Endodermal cell (in vitro differentiated cells): ENCODE measurements around the gene MAP3K5. TPM values are rescaled to one million over a fixed set of nuclear protein-coding genes. Genes with fewer than 3 reads are reported as not detected.

Experiments
- DNase-seq: peaks from one replicate; pipeline ENCODE4 v3.0.0-alpha.2; 2017
- H3K27ac ChIP-seq: 2 replicates; pipeline ENCODE4 v1.5.1; 2013; ENCODE audit warnings: mild to moderate bottlenecking, low read depth, low read length, moderate library complexity
- H3K27me3 ChIP-seq: 2 replicates; pipeline ENCODE4 v1.6.1; 2013; ENCODE audit warnings: mild to moderate bottlenecking, low read length, moderate library complexity; ENCODE audit not compliant: insufficient read depth, control insufficient read depth, poor library complexity, severe bottlenecking
- H3K36me3 ChIP-seq: 2 replicates; pipeline ENCODE4 v1.7.0; 2013; ENCODE audit warnings: mild to moderate bottlenecking, low read length, moderate library complexity; ENCODE audit not compliant: control insufficient read depth, insufficient read depth
- H3K4me1 ChIP-seq: one replicate; pipeline ENCODE4 v1.7.0; 2013; ENCODE audit warnings: low read length; ENCODE audit not compliant: control insufficient read depth, insufficient read depth
- H3K4me3 ChIP-seq: 2 replicates; pipeline ENCODE4 v1.5.1; 2013; ENCODE audit warnings: mild to moderate bottlenecking, low read length, moderate library complexity
- H3K9ac ChIP-seq: 2 replicates; pipeline ENCODE4 v1.6.1; 2013; ENCODE audit warnings: mild to moderate bottlenecking, low read length, moderate library complexity; ENCODE audit not compliant: poor library complexity, severe bottlenecking; ENCODE audit errors: extremely low read depth
- H3K9me3 ChIP-seq: 2 replicates; pipeline ENCODE4 v1.6.1; 2013; ENCODE audit warnings: mild to moderate bottlenecking, low read length, moderate library complexity; ENCODE audit not compliant: control insufficient read depth
- H3K27ac Mint-ChIP-seq: 2 replicates; pipeline ENCODE4 v1.8.0; 2020; ENCODE audit warnings: mixed read lengths
- H3K27me3 Mint-ChIP-seq: 2 replicates; pipeline ENCODE4 v1.8.0; 2021; ENCODE audit warnings: mild to moderate bottlenecking, mixed read lengths; ENCODE audit not compliant: insufficient read depth
- H3K36me3 Mint-ChIP-seq: 2 replicates; pipeline ENCODE4 v1.8.0; 2020; ENCODE audit warnings: low read depth, mixed read lengths
- H3K4me1 Mint-ChIP-seq: 2 replicates; pipeline ENCODE4 v1.8.0; 2020; ENCODE audit warnings: mixed read lengths
- H3K4me3 Mint-ChIP-seq: 2 replicates; pipeline ENCODE4 v1.8.0; 2020; ENCODE audit warnings: mild to moderate bottlenecking, moderate library complexity, mixed read lengths
- H3K9me3 Mint-ChIP-seq: 2 replicates; pipeline ENCODE4 v1.8.0; 2020; ENCODE audit warnings: mild to moderate bottlenecking, mixed read lengths
- WGBS, 2 experiments: methylation state at CpG; one replicate each; pipeline versions ENCODE4 v1.1.5 to v1.1.7; 2013; ENCODE audit warnings: missing lambda C conversion rate in 2 of 2, mixed read lengths in 1 of 2; ENCODE audit not compliant: insufficient coverage in 1 of 2, insufficient read length in 1 of 2; 5-methylcytosine and 5-hydroxymethylcytosine counted together
- total RNA-seq, 2 donors: library from RNA; stranded (reverse); fragmentation: NEBNext Ultra II Directional in 1 of 2; extraction: Animal tissue kit (Norgen Biotek cat#: 25700) in 1 of 2; gene quantifications; 2 replicates in 1 of 2; 3 replicates in 1 of 2; pipeline ENCODE4 v1.2.1, GENCODE V29; 2021
- TF ChIP-seq, protein P1 (sequence below): fragments of 200-600 bp; sonication (generic); conservative IDR thresholded peaks from 2 replicates; pipeline ENCODE4 v1.5.0; 2021; ENCODE audit warnings: antibody characterized with exemption, mild to moderate bottlenecking

Gene MAP3K5
- total RNA-seq, 2 donors from 2014 or later, result 1.6 to 3.4 TPM

- no peaks in the 10 kb centered on the region for H3K27me3 Mint-ChIP-seq
- peaks cover 4% of the 10 kb centered on the region for H3K4me1 Mint-ChIP-seq
- no peaks in the 10 kb centered on the region for H3K27me3 ChIP-seq
- H3K4me3 ChIP-seq, result no peak overlapping the region
- peaks cover 3% of the 10 kb centered on the region for H3K9me3 Mint-ChIP-seq
- no peaks in the 10 kb centered on the region for H3K4me1 ChIP-seq
- no peaks in the 10 kb centered on the region for H3K36me3 Mint-ChIP-seq
- no peak overlapping the region for H3K27ac Mint-ChIP-seq
- H3K4me3 Mint-ChIP-seq, result no peak overlapping the region
- DNase-seq, result no peak
- no peak overlapping the region for H3K9ac ChIP-seq
- H3K36me3 ChIP-seq, result no peaks in the 10 kb centered on the region
- TF ChIP-seq, protein P1, sequence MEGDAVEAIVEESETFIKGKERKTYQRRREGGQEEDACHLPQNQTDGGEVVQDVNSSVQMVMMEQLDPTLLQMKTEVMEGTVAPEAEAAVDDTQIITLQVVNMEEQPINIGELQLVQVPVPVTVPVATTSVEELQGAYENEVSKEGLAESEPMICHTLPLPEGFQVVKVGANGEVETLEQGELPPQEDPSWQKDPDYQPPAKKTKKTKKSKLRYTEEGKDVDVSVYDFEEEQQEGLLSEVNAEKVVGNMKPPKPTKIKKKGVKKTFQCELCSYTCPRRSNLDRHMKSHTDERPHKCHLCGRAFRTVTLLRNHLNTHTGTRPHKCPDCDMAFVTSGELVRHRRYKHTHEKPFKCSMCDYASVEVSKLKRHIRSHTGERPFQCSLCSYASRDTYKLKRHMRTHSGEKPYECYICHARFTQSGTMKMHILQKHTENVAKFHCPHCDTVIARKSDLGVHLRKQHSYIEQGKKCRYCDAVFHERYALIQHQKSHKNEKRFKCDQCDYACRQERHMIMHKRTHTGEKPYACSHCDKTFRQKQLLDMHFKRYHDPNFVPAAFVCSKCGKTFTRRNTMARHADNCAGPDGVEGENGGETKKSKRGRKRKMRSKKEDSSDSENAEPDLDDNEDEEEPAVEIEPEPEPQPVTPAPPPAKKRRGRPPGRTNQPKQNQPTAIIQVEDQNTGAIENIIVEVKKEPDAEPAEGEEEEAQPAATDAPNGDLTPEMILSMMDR, result no peak
- 72% methylated on average over 3 of the region's 4 CpGs; no CpG with 5 or more reads in 1 of the 2 experiments for WGBS, 2 experiments
- H3K9me3 ChIP-seq, result no peaks in the 10 kb centered on the region
- no peak overlapping the region for H3K27ac ChIP-seq
Observed at GRCh38 chr6:136721467-136721866, 70.8 kb downstream of the MAP3K5 start.

GRCh38 chr6:136720045-136720770, 72.1 kb downstream of the MAP3K5 start:
- H3K36me3 Mint-ChIP-seq, result no peaks in the 10 kb centered on the region

GRCh38 chr6:136719280-136720044, 72.8 kb downstream of the MAP3K5 start:
- Mint-ChIP-seq H3K27me3 (no peaks in the 10 kb centered on the region), H3K9me3 (peaks cover 3% of the 10 kb centered on the region)
- 61 to 90% methylated on average over 1 to 2 of the region's 2 CpGs for WGBS, 2 experiments

More at GRCh38 chr6:136720045-136720770, 72.1 kb downstream of the MAP3K5 start:
- Histone ChIP-seq H3K27ac (no peak overlapping the region), H3K4me1 (no peaks in the 10 kb centered on the region), H3K36me3 (no peaks in the 10 kb centered on the region), H3K4me3 (no peak overlapping the region), H3K27me3 (no peaks in the 10 kb centered on the region), H3K9ac (no peak overlapping the region), H3K9me3 (no peaks in the 10 kb centered on the region)
- H3K4me1 Mint-ChIP-seq, result peaks cover 8% of the 10 kb centered on the region
- no peak overlapping the region for H3K4me3 Mint-ChIP-seq
- H3K27me3 Mint-ChIP-seq, result no peaks in the 10 kb centered on the region
- WGBS, 2 experiments, result 86 to 90% methylated on average over 7 to 13 of the region's 13 CpGs
- H3K9me3 Mint-ChIP-seq, result peaks cover 3% of the 10 kb centered on the region
- no peak overlapping the region for H3K27ac Mint-ChIP-seq
- DNase-seq, result no peak
- TF ChIP-seq, protein P1, result no peak

More at GRCh38 chr6:136719280-136720044, 72.8 kb downstream of the MAP3K5 start:
- H3K4me3 ChIP-seq, result no peak overlapping the region
- TF ChIP-seq, protein P1, result no peak
- no peak for DNase-seq
- Mint-ChIP-seq H3K27ac (no peak overlapping the region), H3K4me1 (peaks cover 8% of the 10 kb centered on the region), H3K36me3 (no peaks in the 10 kb centered on the region), H3K4me3 (no peak overlapping the region)
- H3K27ac ChIP-seq, result no peak overlapping the region
- no peaks in the 10 kb centered on the region for H3K4me1 ChIP-seq
- H3K9me3 ChIP-seq, result no peaks in the 10 kb centered on the region
- H3K36me3 ChIP-seq, result no peaks in the 10 kb centered on the region
- H3K27me3 ChIP-seq, result no peaks in the 10 kb centered on the region
- H3K9ac ChIP-seq, result no peak overlapping the region
